PC-9 (cell line): ENCODE results near the gene HSBP1. TPM values are rescaled to one million over a fixed set of nuclear protein-coding genes. Genes with fewer than 3 reads are reported as not detected.

ENCODE experiments used
- BruUV-seq: library from RNA; stranded (reverse); fragments of 400-500 nt; replicated peaks from 2 replicates; lab custom pipeline; 2021; lab: Mats Ljungman, UMichigan
- CTCF ChIA-PET: fragments of 300-600 bp; sonication (Branson Sonifier 250); formaldehyde crosslinking; loops from one replicate; lab custom pipeline; 2022; ENCODE audit warnings: antibody characterized with exemption; lab: Charles Lee
- POLR2A ChIA-PET: fragments of 300-600 bp; sonication (Branson Sonifier 250); formaldehyde crosslinking; loops from one replicate; lab custom pipeline; 2022; ENCODE audit warnings: antibody characterized with exemption; ENCODE audit not compliant: unreplicated experiment; lab: Charles Lee
- DNase-seq, 2 experiments: peaks; one replicate each; pipeline versions ENCODE4 v3.0.0 to v3.0.0-alpha.2; 2015 to 2022; ENCODE audit warnings: mixed read lengths in 1 of 2
- H2AFZ ChIP-seq: fragments of 200-600 bp; sonication (generic); 2 replicates; pipeline ENCODE4 v1.8.1; 2017; ENCODE audit warnings: antibody characterized with exemption
- H3F3A ChIP-seq: fragments of 200-600 bp; sonication (generic); 2 replicates; pipeline ENCODE4 v1.8.1; 2017; ENCODE audit warnings: antibody characterized with exemption, mild to moderate bottlenecking, low read depth; ENCODE audit not compliant: insufficient read depth
- H3K27ac ChIP-seq: fragments of 200-600 bp; sonication (generic); 2 replicates; pipeline ENCODE4 v1.6.1; 2016; ENCODE audit warnings: mixed run types
- H3K27me3 ChIP-seq: fragments of 200-600 bp; sonication (generic); 2 replicates; pipeline ENCODE4 v1.6.1; 2016; ENCODE audit warnings: low read depth, mixed run types; ENCODE audit not compliant: insufficient read depth
- H3K36me3 ChIP-seq: fragments of 200-600 bp; sonication (generic); 2 replicates; pipeline ENCODE4 v1.6.1; 2016; ENCODE audit warnings: low read depth, mixed run types
- H3K4me1 ChIP-seq: fragments of 200-600 bp; sonication (generic); replicated peaks from 2 replicates; pipeline ENCODE4 v1.6.1; 2016; ENCODE audit warnings: mixed run types; ENCODE audit not compliant: insufficient read depth
- H3K4me2 ChIP-seq: fragments of 200-600 bp; sonication (generic); 2 replicates; pipeline ENCODE4 v1.6.1; 2017; ENCODE audit warnings: mixed run types
- H3K4me3 ChIP-seq: fragments of 200-600 bp; sonication (generic); 2 replicates; pipeline ENCODE4 v1.6.1; 2016; ENCODE audit warnings: mixed run types
- H3K79me2 ChIP-seq: fragments of 200-600 bp; sonication (generic); 2 replicates; pipeline ENCODE4 v1.6.1; 2017; ENCODE audit warnings: low read depth, mixed run types
- H3K9me2 ChIP-seq: fragments of 200-600 bp; sonication (generic); 2 replicates; pipeline ENCODE4 v1.8.1; 2017; ENCODE audit warnings: mild to moderate bottlenecking; ENCODE audit not compliant: insufficient read depth
- H3K9me3 ChIP-seq: fragments of 200-600 bp; sonication (generic); 2 replicates; pipeline ENCODE4 v1.8.1; 2016; ENCODE audit warnings: low read depth; ENCODE audit not compliant: insufficient read depth
- H4K20me1 ChIP-seq: fragments of 200-600 bp; sonication (generic); 2 replicates; pipeline ENCODE4 v1.8.1; 2017; ENCODE audit not compliant: insufficient read depth
- CTCF ChIP-seq: fragments of 200-600 bp; sonication (generic); conservative IDR thresholded peaks from 2 replicates; pipeline ENCODE4 v1.6.1; 2017; ENCODE audit warnings: mixed run types, antibody characterized with exemption, mild to moderate bottlenecking, moderate library complexity
- EZH2 ChIP-seq: fragments of 200-600 bp; sonication (generic); IDR thresholded peaks from 2 replicates; pipeline ENCODE4 v1.8.0; 2017; ENCODE audit warnings: antibody characterized with exemption, low read depth
- intact Hi-C: fragments of 100-400 bp; cut with micrococcal nuclease; formaldehyde crosslinking; loops from one replicate; pipeline ENCODE4 v1.10.0; 2022; ENCODE audit not compliant: unreplicated experiment
- total RNA-seq: library from RNA; stranded (reverse); gene quantifications from 2 replicates; pipeline ENCODE4 v1.2.3, GENCODE V29; 2021

The HSBP1 gene
- total RNA-seq, 1 experiment from 2014 or later = 130 TPM

- TF ChIP-seq EZH2 (no peak), CTCF (no peak)
- intact Hi-C loops = no loop called here
- Histone ChIP-seq H3K79me2 (peaks cover 15% of the 10 kb centered on the region), H4K20me1 (no peaks in the 10 kb centered on the region; the same call in 1 of the 2 replicates), H3K27ac (no peak overlapping the region), H3K27me3 (no peaks in the 10 kb centered on the region), H3K4me2 (no peak overlapping the region), H3K9me2 (no peaks in the 10 kb centered on the region), H3K4me1 (peaks cover 36% of the 10 kb centered on the region), H3K36me3 (no peaks in the 10 kb centered on the region), H2AFZ (no peak overlapping the region), H3F3A (no peaks in the 10 kb centered on the region), H3K9me3 (no peaks in the 10 kb centered on the region), H3K4me3 (no peak overlapping the region)
- POLR2A ChIA-PET = no interaction called here
- CTCF ChIA-PET = no interaction called here
- no TSS peak for BruUV-seq
- no peak for DNase-seq
Observed at GRCh38 chr16:83804366-83804765, 3.4 kb upstream of the HSBP1 start.

- Histone ChIP-seq H3K4me2 (no peak overlapping the region), H3K4me1 (peaks cover 49% of the 10 kb centered on the region), H3K79me2 (peaks cover 29% of the 10 kb centered on the region), H3K9me2 (no peaks in the 10 kb centered on the region), H3K27ac (no peak overlapping the region), H3K9me3 (no peaks in the 10 kb centered on the region), H3K27me3 (no peaks in the 10 kb centered on the region), H3F3A (no peaks in the 10 kb centered on the region), H3K4me3 (no peak overlapping the region), H3K36me3 (0 out of 2 replicates have a peak, but pooled peaks cover 8% of the 10 kb centered on the region), H2AFZ (no peak overlapping the region), H4K20me1 (peaks cover 3% of the 10 kb centered on the region; the same call in 1 of the 2 replicates)
- BruUV-seq = no TSS peak
- ChIA-PET POLR2A (no interaction called here), CTCF (no interaction called here)
- intact Hi-C loops = no loop called here
- no peak for DNase-seq
- TF ChIP-seq EZH2 = no peak
- TF ChIP-seq CTCF = no peak
Observed at GRCh38 chr16:83806036-83806435, 1.7 kb upstream of the HSBP1 start.

GRCh38 chr16:83806731-83807130 lies 1.0 kb upstream of the HSBP1 start:
- POLR2A ChIA-PET = no interaction called here
- H4K20me1 ChIP-seq = peaks cover 3% of the 10 kb centered on the region; the same call in 1 of the 2 replicates
- H3K9me3 ChIP-seq = no peaks in the 10 kb centered on the region
- no peak overlapping the region for H3K4me3 ChIP-seq
- no peak overlapping the region for H2AFZ ChIP-seq
- no peak overlapping the region for H3K4me2 ChIP-seq
- H3K9me2 ChIP-seq = no peaks in the 10 kb centered on the region
- H3K27me3 ChIP-seq = no peaks in the 10 kb centered on the region
- CTCF ChIA-PET = no interaction called here
- peaks cover 34% of the 10 kb centered on the region for H3K79me2 ChIP-seq
- intact Hi-C loops = no loop called here
- H3K4me1 ChIP-seq = peaks cover 45% of the 10 kb centered on the region
- no peak for DNase-seq
- H3K36me3 ChIP-seq = 0 out of 2 replicates have a peak, but pooled peaks cover 15% of the 10 kb centered on the region
- BruUV-seq = no TSS peak
- TF ChIP-seq CTCF (no peak), EZH2 (no peak)
- no peaks in the 10 kb centered on the region; the same call in 1 of the 2 replicates for H3F3A ChIP-seq
- no peak overlapping the region for H3K27ac ChIP-seq
